H1 (cell line): ENCODE results near the gene OGFR.

ENCODE experiments used
- ATF3 ChIP-seq: IDR thresholded peaks from 2 replicates; pipeline ENCODE4 v1.6.1; 2011; ENCODE audit warnings: low read depth, mild to moderate bottlenecking, low read length; ENCODE audit not compliant: insufficient read depth
- CTCF ChIP-seq, 3 experiments: IDR thresholded peaks; 1 replicate in 2 of 3; 2 replicates in 1 of 3; pipeline versions ENCODE4 v1.5.1 to v1.6.1; 2011; ENCODE audit warnings: low read length in 3 of 3, mild to moderate bottlenecking in 3 of 3, inconsistent platforms in 2 of 3, low read depth in 1 of 3, moderate library complexity in 1 of 3; ENCODE audit not compliant: insufficient read depth in 1 of 3; ENCODE audit errors: control extremely low read depth in 1 of 3
- EP300 ChIP-seq, 2 experiments: IDR thresholded peaks; 1 replicate in 1 of 2; 2 replicates in 1 of 2; pipeline ENCODE4 v1.6.1; 2011 to 2012; ENCODE audit warnings: low read depth in 2 of 2, low read length in 2 of 2, mild to moderate bottlenecking in 2 of 2, borderline replicate concordance in 1 of 2, inconsistent platforms in 1 of 2, moderate library complexity in 1 of 2
- HDAC6 ChIP-seq: IDR thresholded peaks from one replicate; pipeline ENCODE4 v1.7.1; 2012; ENCODE audit warnings: low read depth, mild to moderate bottlenecking, inconsistent platforms, low read length, moderate library complexity
- JUN ChIP-seq: IDR thresholded peaks from 2 replicates; pipeline ENCODE4 v1.6.1; 2011; ENCODE audit warnings: low read depth, mild to moderate bottlenecking, improper control_type of control experiment, low read length
- KDM4A ChIP-seq: IDR thresholded peaks from one replicate; pipeline ENCODE4 v1.7.1; 2012; ENCODE audit warnings: low read depth, mild to moderate bottlenecking, moderate library complexity, low read length, inconsistent platforms; ENCODE audit not compliant: severe bottlenecking
- MAX ChIP-seq: IDR thresholded peaks from 2 replicates; pipeline ENCODE4 v1.6.1; 2012; ENCODE audit warnings: inconsistent platforms
- POLR2A ChIP-seq, 2 experiments: IDR thresholded peaks; 1 replicate in 1 of 2; 2 replicates in 1 of 2; pipeline ENCODE4 v1.6.1; 2011; ENCODE audit warnings: low read depth in 2 of 2, low read length in 2 of 2, mild to moderate bottlenecking in 2 of 2; ENCODE audit errors: control extremely low read depth in 1 of 2
- POLR2AphosphoS5 ChIP-seq: IDR thresholded peaks from 2 replicates; pipeline ENCODE4 v1.6.1; 2011; ENCODE audit warnings: low read depth, low read length
- RXRA ChIP-seq: IDR thresholded peaks from 2 replicates; pipeline ENCODE4 v1.6.1; 2011; ENCODE audit warnings: low read depth, mild to moderate bottlenecking, low read length, moderate library complexity; ENCODE audit not compliant: insufficient read depth
- SIN3A ChIP-seq, 2 experiments: IDR thresholded peaks in 1 of 2; conservative IDR thresholded peaks in 1 of 2; 2 replicates each; pipeline ENCODE4 v1.6.1; 2011 to 2012; ENCODE audit warnings: low read length in 2 of 2, improper control_type of control experiment in 1 of 2, low read depth in 1 of 2, mild to moderate bottlenecking in 1 of 2
- SP1 ChIP-seq: IDR thresholded peaks from 2 replicates; pipeline ENCODE4 v1.6.1; 2011; ENCODE audit warnings: low read depth, low read length
- SP2 ChIP-seq: IDR thresholded peaks from 2 replicates; pipeline ENCODE4 v1.6.1; 2012; ENCODE audit warnings: mild to moderate bottlenecking, low read length, inconsistent platforms
- TAF7 ChIP-seq: optimal IDR thresholded peaks from 2 replicates; pipeline ENCODE3; 2011; ENCODE audit warnings: low read depth, mild to moderate bottlenecking, inconsistent platforms, low read length, moderate library complexity, borderline replicate concordance

GRCh38 chr20:62832212-62832922, 27.7 kb downstream of the OGFR start:
- TF ChIP-seq CTCF (IDR thresholded peaks at IDR 0.05; ENCODE audit: control extremely low read depth in 1 of 3, insufficient read depth in 1 of 3, low read depth in 1 of 3, low read length in 3 of 3) = no peak
- no peak for TF ChIP-seq ATF3
- no peak for TF ChIP-seq EP300 (IDR thresholded peaks at IDR 0.05; ENCODE audit: borderline replicate concordance in 1 of 2, low read depth in 2 of 2, low read length in 2 of 2)
- no peak for TF ChIP-seq POLR2A (IDR thresholded peaks at IDR 0.05; ENCODE audit: control extremely low read depth in 1 of 2, low read depth in 2 of 2, low read length in 2 of 2)
- TF ChIP-seq TAF7 = no peak
- no peak for TF ChIP-seq HDAC6
- no peak for TF ChIP-seq SP2
- no peak for TF ChIP-seq KDM4A
- TF ChIP-seq JUN = no peak
- TF ChIP-seq RXRA = no peak
- no peak for TF ChIP-seq MAX
- no peak for TF ChIP-seq SIN3A (conservative IDR thresholded peaks at IDR 0.05 in 1 of 2, IDR thresholded peaks at IDR 0.05 in 1 of 2; ENCODE audit: low read depth in 1 of 2, low read length in 2 of 2)
- no peak for TF ChIP-seq SP1
- TF ChIP-seq POLR2AphosphoS5 = no peak
